Measurements from ENCODE around the gene ATP9A. TPM values are rescaled to one million over a fixed set of nuclear protein-coding genes. Genes with fewer than 3 reads are reported as not detected.

ATP9A gene
- total and polyA plus RNA-seq, 10 of the 15 experiments (the other 5 are each of a cell fraction or from before 2014, with no cell fraction given), result 0.03 to 0.81 (median 0.14) TPM

DNA sequence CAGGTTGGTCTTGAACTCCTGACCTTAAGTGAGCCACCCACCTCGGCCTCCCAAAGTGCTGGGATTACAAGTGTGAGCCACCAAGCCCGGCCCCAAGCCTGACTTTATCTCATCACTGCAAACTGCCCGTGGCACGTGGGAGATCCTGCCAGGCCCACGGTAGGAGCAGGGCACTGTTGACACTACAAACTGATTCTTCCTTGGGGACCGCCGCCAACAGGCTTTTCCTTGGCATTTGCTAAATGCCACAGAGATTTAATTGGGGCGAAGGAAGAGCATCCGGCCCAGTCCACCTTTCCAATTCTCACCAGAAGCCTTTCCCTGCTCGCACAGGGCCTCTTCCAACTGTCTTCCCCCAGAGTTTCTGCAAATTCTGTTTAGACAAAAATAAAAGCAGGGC is 11.0 kb downstream of the ATP9A start:
- ChIA-PET RAD21 (ENCODE audit: unreplicated experiment) (no interaction called here), POLR2A (no interaction called here), CTCF (no interaction called here), SMC1A (ENCODE audit: uncharacterized antibody, unreplicated experiment) (no interaction called here)
- H2AFZ ChIP-seq (ENCODE audit: control insufficient read depth, low read depth, low read length), result no peak overlapping the region
- no peaks in the 10 kb centered on the region for H3K4me1 ChIP-seq (ENCODE audit: control insufficient read depth, insufficient read depth, low read length)
- WGBS (ENCODE audit: insufficient coverage, insufficient replicate concordance, low lambda C conversion rate, missing lambda C conversion rate), result 62% methylated on average over 10 of the region's 10 CpGs
- no peaks in the 10 kb centered on the region for H3K27me3 ChIP-seq (replicated peaks in 1 of 2; ENCODE audit: control insufficient read depth in 2 of 2, insufficient read depth in 2 of 2, low read length in 1 of 2)
- TF ChIP-seq MYC (IDR thresholded peaks at IDR 0.05; ENCODE audit: insufficient read depth, insufficient read length, insufficient replicate concordance, low read length, severe bottlenecking) (no peak), RUNX3 (IDR thresholded peaks at IDR 0.05; ENCODE audit: low read length) (no peak), SREBF2 (IDR thresholded peaks at IDR 0.05; ENCODE audit: low read length) (no peak), USF2 (IDR thresholded peaks at IDR 0.05; ENCODE audit: borderline replicate concordance, low read depth, low read length) (no peak), NFYA (IDR thresholded peaks at IDR 0.05; ENCODE audit: borderline replicate concordance, low read depth, low read length) (no peak), RFX5 (IDR thresholded peaks at IDR 0.05; ENCODE audit: low read depth, low read length) (no peak), IRF3 (IDR thresholded peaks at IDR 0.05) (no peak), RELB (IDR thresholded peaks at IDR 0.05; ENCODE audit: low read depth) (no peak), ZBED1 (IDR thresholded peaks at IDR 0.05; ENCODE audit: borderline replicate concordance) (no peak), TCF3 (IDR thresholded peaks at IDR 0.05; ENCODE audit: borderline replicate concordance, insufficient read depth, low read depth, low read length) (no peak), HDAC2 (IDR thresholded peaks at IDR 0.05) (no peak), LARP7 (IDR thresholded peaks at IDR 0.05) (no peak)
- DNase-seq (ENCODE audit: low read depth, low spot score), result no peak
- no peaks in the 10 kb centered on the region for H3K36me3 ChIP-seq (ENCODE audit: control insufficient read depth in 2 of 2, insufficient read depth in 2 of 2, low read length in 1 of 2)
- no peak overlapping the region for H3K4me2 ChIP-seq (ENCODE audit: control insufficient read depth, insufficient read depth)
- intact Hi-C loops (cut with micrococcal nuclease; ENCODE audit: unreplicated experiment) (no loop called here), in situ Hi-C loops (cut with MboI) (no loop called here)
- no peak overlapping the region for H3K4me3 ChIP-seq
- no peak overlapping the region for H3K9ac ChIP-seq (ENCODE audit: control insufficient read depth, insufficient read depth, low read length)
- FAIRE-seq, result no peak
- H3K27ac ChIP-seq (ENCODE audit: control insufficient read depth, insufficient read depth), result no peak overlapping the region
- no TSS peak for BruUV-seq (replicated peaks)
- no peak for ATAC-seq
- no peaks in the 10 kb centered on the region for H3K9me3 ChIP-seq (replicated peaks; ENCODE audit: control insufficient read depth, insufficient read depth, low read length)
- no peaks in the 10 kb centered on the region for H4K20me1 ChIP-seq (ENCODE audit: control insufficient read depth, insufficient read depth)
- H3K79me2 ChIP-seq (ENCODE audit: control insufficient read depth, insufficient read depth, low read length), result no peaks in the 10 kb centered on the region

Measured in GM12878 (cell line).